SK-N-MC (cell line): ENCODE data around the gene GPR32.
A peak's percentile ranks its signal among the peaks of the same experiment; 100 is the strongest.
"Not testable (repeated sequence)": the region's sequence is repeated elsewhere in the genome, so short reads cannot be mapped to it uniquely, and the experiment has no call there.

Experiments
- DNase-seq: peaks from one replicate; pipeline ENCODE4 v3.0.0-alpha.2; 2011; ENCODE audit warnings: low read depth, low spot score
- H3K27ac ChIP-seq: fragments of 200-600 bp; sonication (generic); 2 replicates; pipeline ENCODE4 v1.5.1; 2016; ENCODE audit warnings: mixed run types
- H3K36me3 ChIP-seq: fragments of 200-600 bp; sonication (generic); 2 replicates; pipeline ENCODE4 v1.6.1; 2017; ENCODE audit warnings: antibody characterized with exemption, low read length, mixed read lengths; ENCODE audit not compliant: insufficient read depth
- H3K4me3 ChIP-seq: fragments of 200-600 bp; sonication (generic); 2 replicates; pipeline ENCODE4 v1.5.1; 2016
- H3K9ac ChIP-seq: fragments of 200-600 bp; sonication (generic); 2 replicates; pipeline ENCODE4 v1.8.0; 2017; ENCODE audit warnings: mixed run types, mixed read lengths; ENCODE audit not compliant: insufficient read length
- H3K9me3 ChIP-seq: fragments of 200-600 bp; sonication (generic); 2 replicates; pipeline ENCODE4 v1.6.1; 2017; ENCODE audit warnings: low read depth, mild to moderate bottlenecking, antibody characterized with exemption, low read length, moderate library complexity, mixed read lengths
- EZH2 ChIP-seq: fragments of 200-600 bp; sonication (generic); IDR thresholded peaks from one replicate; pipeline ENCODE4 v1.6.1; 2017; ENCODE audit warnings: antibody characterized with exemption
- FOXP2 ChIP-seq: optimal IDR thresholded peaks from 2 replicates; pipeline ENCODE3; 2011; ENCODE audit warnings: mild to moderate bottlenecking, moderate library complexity; ENCODE audit not compliant: insufficient read depth; ENCODE audit errors: extremely low read length, control extremely low read depth
- POLR2AphosphoS5 ChIP-seq: IDR thresholded peaks from 2 replicates; pipeline ENCODE4 v1.6.1; 2012; ENCODE audit warnings: mild to moderate bottlenecking, low read depth, low read length, borderline replicate concordance

Gene GPR32

GRCh38 chr19:50741179-50741933, 28.9 kb upstream of the GPR32 start:
- Histone ChIP-seq H3K4me3 (no peak overlapping the region), H3K9ac (no peak overlapping the region), H3K9me3 (no peaks in the 10 kb centered on the region), H3K36me3 (no peaks in the 10 kb centered on the region), H3K27ac (peak overlapping the region; percentile 99)
- no peak for DNase-seq
- no peak for TF ChIP-seq POLR2AphosphoS5
- TF ChIP-seq EZH2 = no peak
- TF ChIP-seq FOXP2 = no peak

DNA sequence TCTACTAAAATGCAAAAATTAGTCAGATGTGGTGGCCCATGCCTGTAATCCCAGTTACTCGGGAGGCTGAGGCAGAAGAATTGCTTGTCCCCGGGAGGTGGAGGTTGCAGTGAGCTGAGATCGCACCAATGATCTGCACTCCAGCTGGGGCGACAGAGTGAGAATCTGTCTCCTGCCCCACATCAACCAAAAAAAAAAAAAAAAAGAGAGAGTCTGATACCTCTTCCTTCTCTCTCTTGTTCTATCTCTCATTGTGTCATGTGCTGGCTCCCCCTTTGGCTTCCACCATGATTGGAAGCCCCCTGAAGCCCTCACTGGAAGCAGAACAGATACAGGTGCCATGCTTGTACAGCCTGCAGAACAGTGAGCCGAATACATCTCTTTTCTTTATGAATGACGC, 26.7 kb upstream of the GPR32 start:
- H3K27ac ChIP-seq = no peak overlapping the region
- no peak overlapping the region for H3K9ac ChIP-seq
- no peak overlapping the region for H3K4me3 ChIP-seq
- no peak for DNase-seq
- no peaks in the 10 kb centered on the region for H3K36me3 ChIP-seq
- H3K9me3 ChIP-seq = no peaks in the 10 kb centered on the region
- TF ChIP-seq EZH2 (no peak), FOXP2 (no peak), POLR2AphosphoS5 (no peak)

DNA sequence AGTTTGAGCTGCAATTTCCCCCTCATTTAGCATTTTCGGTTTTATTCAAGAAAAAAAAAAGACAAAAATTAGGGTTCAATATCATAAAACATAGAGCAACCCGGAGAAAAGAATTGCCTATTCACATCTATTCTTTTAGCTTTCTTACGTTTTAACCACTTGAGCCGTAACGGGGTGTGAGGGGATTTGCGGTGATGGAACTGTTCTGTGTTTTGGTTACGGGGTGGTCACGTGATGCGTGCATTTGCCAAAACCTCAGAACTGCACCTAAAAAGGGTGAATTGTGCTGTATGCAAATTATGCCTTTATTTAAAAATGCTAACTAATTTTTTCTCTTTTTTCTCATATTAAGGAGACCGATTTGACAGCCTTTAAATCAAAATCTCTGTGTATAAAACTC, 25.0 kb upstream of the GPR32 start:
- no peaks in the 10 kb centered on the region for H3K9me3 ChIP-seq
- TF ChIP-seq EZH2 = no peak
- no peak for TF ChIP-seq FOXP2
- no peak for TF ChIP-seq POLR2AphosphoS5
- no peak overlapping the region for H3K9ac ChIP-seq
- no peak overlapping the region for H3K27ac ChIP-seq
- DNase-seq = no peak
- no peak overlapping the region for H3K4me3 ChIP-seq
- H3K36me3 ChIP-seq = no peaks in the 10 kb centered on the region

- not testable (repeated sequence) for DNase-seq, H3K4me3 ChIP-seq, H3K36me3 ChIP-seq, H3K9ac ChIP-seq, H3K9me3 ChIP-seq, H3K27ac ChIP-seq
Observed at GRCh38 chr19:50747141-50747540, 23.1 kb upstream of the GPR32 start.

GRCh38 chr19:50749490-50749889, 20.8 kb upstream of the GPR32 start:
- no peak overlapping the region for H3K4me3 ChIP-seq
- no peak overlapping the region for H3K27ac ChIP-seq
- no peaks in the 10 kb centered on the region for H3K9me3 ChIP-seq
- H3K9ac ChIP-seq = no peak overlapping the region
- no peaks in the 10 kb centered on the region for H3K36me3 ChIP-seq
- DNase-seq = no peak
- TF ChIP-seq FOXP2 (no peak), POLR2AphosphoS5 (no peak), EZH2 (no peak)

- Histone ChIP-seq H3K27ac (no peak overlapping the region), H3K9ac (no peak overlapping the region), H3K4me3 (no peak overlapping the region), H3K9me3 (no peaks in the 10 kb centered on the region), H3K36me3 (no peaks in the 10 kb centered on the region)
- no peak for TF ChIP-seq POLR2AphosphoS5
- TF ChIP-seq FOXP2 = no peak
- no peak for TF ChIP-seq EZH2
- DNase-seq = no peak
Observed at GRCh38 chr19:50750010-50750409, 20.3 kb upstream of the GPR32 start.

DNA sequence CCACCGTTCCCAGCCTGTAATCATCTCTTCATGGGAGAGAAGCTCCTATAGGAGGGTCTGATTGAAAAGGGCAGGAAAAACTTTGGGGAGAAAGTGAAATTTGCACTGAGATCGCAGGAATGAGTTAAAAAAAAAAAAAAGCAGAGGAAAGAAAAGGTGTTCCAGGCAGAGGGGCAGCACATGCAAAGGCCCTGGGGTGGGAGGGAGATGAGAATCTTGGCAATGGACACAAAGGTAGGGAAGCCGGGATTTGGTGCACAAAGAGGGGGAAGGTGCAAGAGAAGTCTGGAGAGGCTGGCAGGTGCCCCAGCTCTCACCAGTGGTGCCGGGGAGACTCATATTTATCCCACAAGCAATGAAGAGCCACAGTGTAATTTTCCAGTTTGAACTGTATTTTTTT, 16.4 kb upstream of the GPR32 start:
- no peak for TF ChIP-seq EZH2
- no peak for TF ChIP-seq FOXP2
- no peak for TF ChIP-seq POLR2AphosphoS5
- no peak overlapping the region for H3K4me3 ChIP-seq
- H3K27ac ChIP-seq = no peak overlapping the region
- H3K36me3 ChIP-seq = no peaks in the 10 kb centered on the region
- no peaks in the 10 kb centered on the region for H3K9me3 ChIP-seq
- no peak for DNase-seq
- H3K9ac ChIP-seq = no peak overlapping the region

- H3K36me3 ChIP-seq, H3K27ac ChIP-seq, H3K9me3 ChIP-seq, H3K4me3 ChIP-seq, DNase-seq, H3K9ac ChIP-seq: not testable (repeated sequence)
Observed at GRCh38 chr19:50756244-50756643, 14.0 kb upstream of the GPR32 start.

GRCh38 chr19:50757624-50758023, 12.6 kb upstream of the GPR32 start:
- H3K4me3 ChIP-seq, H3K9me3 ChIP-seq, H3K36me3 ChIP-seq, H3K27ac ChIP-seq, DNase-seq, H3K9ac ChIP-seq: not testable (repeated sequence)

DNA sequence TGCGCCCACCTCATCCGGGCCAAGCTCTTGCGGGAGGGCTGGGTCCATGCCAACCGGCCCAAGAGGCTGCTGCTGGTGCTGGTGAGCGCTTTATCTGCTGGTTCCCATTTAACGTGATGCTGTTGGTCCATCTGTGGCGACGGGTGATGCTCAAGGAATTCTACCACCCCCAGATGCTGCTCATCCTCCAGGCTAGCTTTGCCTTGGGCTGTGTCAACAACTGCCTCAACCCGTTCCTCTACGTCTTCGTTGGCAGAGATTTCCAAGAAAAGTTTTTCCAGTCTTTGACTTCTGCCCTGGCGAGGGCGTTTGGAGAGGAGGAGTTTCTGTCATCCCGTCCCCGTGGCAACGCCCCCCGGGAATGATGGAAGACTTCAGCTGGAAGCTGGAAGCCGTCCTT, 11.2 kb upstream of the GPR32 start:
- H3K4me3 ChIP-seq, H3K27ac ChIP-seq: not testable (repeated sequence)

More for the DNA sequence above, 11.2 kb upstream of the GPR32 start:
- H3K9ac ChIP-seq, H3K9me3 ChIP-seq, DNase-seq, H3K36me3 ChIP-seq: not testable (repeated sequence)
